Measurements from ENCODE around the gene UBAP1.

DNA sequence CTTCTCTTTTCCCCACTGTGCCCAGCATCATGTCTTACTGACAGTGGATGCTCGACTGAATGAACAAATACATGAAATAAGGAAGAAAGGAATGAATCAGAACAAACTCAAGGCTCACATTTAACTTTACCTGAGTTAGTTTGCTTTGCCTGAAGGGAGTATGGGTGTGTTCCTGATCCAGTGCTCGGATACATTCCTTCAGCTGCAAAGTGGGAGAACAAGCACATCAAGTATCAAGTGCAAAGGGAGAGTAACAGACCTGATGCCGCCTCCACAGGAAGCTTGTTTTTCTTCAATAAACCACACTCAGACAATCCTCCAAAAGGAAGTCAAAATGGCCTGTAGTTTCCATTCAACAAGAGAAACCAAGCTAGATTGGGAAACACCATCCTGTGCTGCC is 84.1 kb downstream of the UBAP1 start:
- TF ChIP-seq, protein P1, sequence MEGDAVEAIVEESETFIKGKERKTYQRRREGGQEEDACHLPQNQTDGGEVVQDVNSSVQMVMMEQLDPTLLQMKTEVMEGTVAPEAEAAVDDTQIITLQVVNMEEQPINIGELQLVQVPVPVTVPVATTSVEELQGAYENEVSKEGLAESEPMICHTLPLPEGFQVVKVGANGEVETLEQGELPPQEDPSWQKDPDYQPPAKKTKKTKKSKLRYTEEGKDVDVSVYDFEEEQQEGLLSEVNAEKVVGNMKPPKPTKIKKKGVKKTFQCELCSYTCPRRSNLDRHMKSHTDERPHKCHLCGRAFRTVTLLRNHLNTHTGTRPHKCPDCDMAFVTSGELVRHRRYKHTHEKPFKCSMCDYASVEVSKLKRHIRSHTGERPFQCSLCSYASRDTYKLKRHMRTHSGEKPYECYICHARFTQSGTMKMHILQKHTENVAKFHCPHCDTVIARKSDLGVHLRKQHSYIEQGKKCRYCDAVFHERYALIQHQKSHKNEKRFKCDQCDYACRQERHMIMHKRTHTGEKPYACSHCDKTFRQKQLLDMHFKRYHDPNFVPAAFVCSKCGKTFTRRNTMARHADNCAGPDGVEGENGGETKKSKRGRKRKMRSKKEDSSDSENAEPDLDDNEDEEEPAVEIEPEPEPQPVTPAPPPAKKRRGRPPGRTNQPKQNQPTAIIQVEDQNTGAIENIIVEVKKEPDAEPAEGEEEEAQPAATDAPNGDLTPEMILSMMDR (IDR thresholded peaks at IDR 0.05): no peak
- no peak for TF ChIP-seq POLR2A (IDR thresholded peaks at IDR 0.05)
